ENCODE measurements around the gene FOXS1. TPM values are rescaled to one million over a fixed set of nuclear protein-coding genes. Genes with fewer than 3 reads are reported as not detected.

FOXS1 gene
- polyA plus RNA-seq, 3 donors = not detected

DNA sequence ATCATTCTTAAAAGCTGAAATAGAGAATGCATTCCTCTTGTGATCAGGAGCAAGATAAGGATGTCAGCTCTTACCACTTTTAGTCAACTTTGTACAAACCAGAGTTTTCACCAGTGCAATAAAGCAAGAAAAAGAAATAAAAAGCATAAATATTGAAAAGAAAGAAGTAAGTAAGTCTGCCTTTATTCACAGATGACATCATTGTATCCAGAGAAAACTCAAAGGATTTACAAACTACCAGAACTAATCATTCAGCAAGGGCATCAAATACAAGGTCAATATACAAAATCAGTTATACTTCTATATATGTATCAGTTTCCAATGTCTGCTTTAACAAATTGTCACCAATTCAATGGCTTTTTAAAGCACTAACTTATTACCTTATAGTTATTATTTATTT lies 38.4 kb upstream of the FOXS1 start:
- TF ChIP-seq, protein P1, sequence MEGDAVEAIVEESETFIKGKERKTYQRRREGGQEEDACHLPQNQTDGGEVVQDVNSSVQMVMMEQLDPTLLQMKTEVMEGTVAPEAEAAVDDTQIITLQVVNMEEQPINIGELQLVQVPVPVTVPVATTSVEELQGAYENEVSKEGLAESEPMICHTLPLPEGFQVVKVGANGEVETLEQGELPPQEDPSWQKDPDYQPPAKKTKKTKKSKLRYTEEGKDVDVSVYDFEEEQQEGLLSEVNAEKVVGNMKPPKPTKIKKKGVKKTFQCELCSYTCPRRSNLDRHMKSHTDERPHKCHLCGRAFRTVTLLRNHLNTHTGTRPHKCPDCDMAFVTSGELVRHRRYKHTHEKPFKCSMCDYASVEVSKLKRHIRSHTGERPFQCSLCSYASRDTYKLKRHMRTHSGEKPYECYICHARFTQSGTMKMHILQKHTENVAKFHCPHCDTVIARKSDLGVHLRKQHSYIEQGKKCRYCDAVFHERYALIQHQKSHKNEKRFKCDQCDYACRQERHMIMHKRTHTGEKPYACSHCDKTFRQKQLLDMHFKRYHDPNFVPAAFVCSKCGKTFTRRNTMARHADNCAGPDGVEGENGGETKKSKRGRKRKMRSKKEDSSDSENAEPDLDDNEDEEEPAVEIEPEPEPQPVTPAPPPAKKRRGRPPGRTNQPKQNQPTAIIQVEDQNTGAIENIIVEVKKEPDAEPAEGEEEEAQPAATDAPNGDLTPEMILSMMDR (IDR thresholded peaks at IDR 0.05) = no peak

DNA sequence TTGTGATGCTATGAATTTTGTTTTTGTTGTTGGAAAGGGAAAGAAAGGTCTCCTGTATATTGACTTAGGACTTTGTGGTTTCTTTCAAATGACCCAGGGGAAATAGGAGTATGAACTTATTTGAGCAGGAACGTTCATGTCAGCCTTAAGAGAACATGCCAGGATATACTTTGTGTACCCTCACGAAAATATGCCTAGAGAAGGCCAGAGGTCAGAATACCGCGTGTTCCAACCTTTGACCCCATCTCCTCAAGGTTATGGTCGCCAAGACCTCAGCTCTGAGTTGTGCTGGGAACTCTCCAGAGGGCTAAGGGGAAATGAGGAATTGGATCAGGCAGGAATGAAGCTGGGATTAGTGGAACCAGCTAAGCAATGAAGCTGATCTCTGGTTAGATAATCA lies 36.5 kb upstream of the FOXS1 start:
- Mint-ChIP-seq H3K9me3 (peaks cover 0 to 2% (median 0%) of the 10 kb centered on the region in 7 donors), H3K4me3 (no peak overlapping the region), H3K4me1 (peaks cover 9% of the 10 kb centered on the region), H3K27ac (no peak overlapping the region), H3K27me3 (ENCODE audit: low read depth in 3 of 3) (peaks cover 4 to 9% (median 5%) of the 10 kb centered on the region in 3 donors), H3K36me3 (no peaks in the 10 kb centered on the region)
- Histone ChIP-seq H3K9me3 (replicated peaks in 1 of 2; ENCODE audit: control insufficient read depth in 1 of 2, insufficient read depth in 1 of 2, low read length in 2 of 2) (no peaks in the 10 kb centered on the region), H3K9ac (ENCODE audit: insufficient read depth, low read length, poor library complexity, severe bottlenecking) (no peak overlapping the region), H3K36me3 (replicated peaks in 1 of 2; ENCODE audit: control insufficient read depth in 1 of 2, insufficient read depth in 2 of 2, low read length in 2 of 2) (no peaks in the 10 kb centered on the region), H3K4me3 (replicated peaks in 1 of 3; ENCODE audit: low read depth in 2 of 3, low read length in 3 of 3) (no peak overlapping the region), H3K79me2 (ENCODE audit: insufficient read depth, low read length) (no peaks in the 10 kb centered on the region), H3K4me2 (replicated peaks; ENCODE audit: extremely low read depth, low read length, poor library complexity, severe bottlenecking) (no peak overlapping the region), H2AFZ (ENCODE audit: insufficient read depth, low read depth, low read length, poor library complexity, severe bottlenecking) (no peak overlapping the region), H3K4me1 (ENCODE audit: control insufficient read depth in 1 of 2, insufficient read depth in 2 of 2, low read length in 2 of 2) (peaks cover 8 to 14% of the 10 kb centered on the region in 2 donors), H3K27ac (ENCODE audit: low read depth in 1 of 2, low read length in 2 of 2) (no peak overlapping the region), H3K27me3 (ENCODE audit: control insufficient read depth in 2 of 2, insufficient read depth in 2 of 2, low read length in 2 of 2) (no peaks in the 10 kb centered on the region), H4K20me1 (ENCODE audit: insufficient read depth, low read length) (no peaks in the 10 kb centered on the region)
- intact Hi-C loops (cut with micrococcal nuclease) = no loop called here
- no peak for DNase-seq
- 67% methylated on average over 5 of the region's 5 CpGs for WGBS (ENCODE audit: insufficient coverage)
- TF ChIP-seq, protein P1 (IDR thresholded peaks at IDR 0.05) = no peak

More for the DNA sequence above, 38.4 kb upstream of the FOXS1 start:
- H3K27me3 ChIP-seq (ENCODE audit: control insufficient read depth in 2 of 2, insufficient read depth in 2 of 2, low read length in 2 of 2) = no peaks in the 10 kb centered on the region
- Mint-ChIP-seq H3K27me3 (ENCODE audit: low read depth in 3 of 3) (peaks cover 5 to 6% (median 5%) of the 10 kb centered on the region in 3 donors), H3K9me3 (peaks cover 0 to 3% (median 0%) of the 10 kb centered on the region in 7 donors), H3K4me3 (no peak overlapping the region), H3K4me1 (peaks cover 9% of the 10 kb centered on the region), H3K36me3 (no peaks in the 10 kb centered on the region), H3K27ac (no peak overlapping the region)
- no peak overlapping the region for H3K4me2 ChIP-seq (replicated peaks; ENCODE audit: extremely low read depth, low read length, poor library complexity, severe bottlenecking)
- no peak for DNase-seq
- H4K20me1 ChIP-seq (ENCODE audit: insufficient read depth, low read length) = no peaks in the 10 kb centered on the region
- no peaks in the 10 kb centered on the region for H3K79me2 ChIP-seq (ENCODE audit: insufficient read depth, low read length)
- H3K9me3 ChIP-seq (replicated peaks in 1 of 2; ENCODE audit: control insufficient read depth in 1 of 2, insufficient read depth in 1 of 2, low read length in 2 of 2) = no peaks in the 10 kb centered on the region
- no peak overlapping the region for H2AFZ ChIP-seq (ENCODE audit: insufficient read depth, low read depth, low read length, poor library complexity, severe bottlenecking)
- peaks cover 8 to 13% of the 10 kb centered on the region in 2 donors for H3K4me1 ChIP-seq (ENCODE audit: control insufficient read depth in 1 of 2, insufficient read depth in 2 of 2, low read length in 2 of 2)
- intact Hi-C loops (cut with micrococcal nuclease) = no loop called here
- no peak overlapping the region for H3K9ac ChIP-seq (ENCODE audit: insufficient read depth, low read length, poor library complexity, severe bottlenecking)
- no peak overlapping the region for H3K27ac ChIP-seq (ENCODE audit: low read depth in 1 of 2, low read length in 2 of 2)
- H3K36me3 ChIP-seq (replicated peaks in 1 of 2; ENCODE audit: control insufficient read depth in 1 of 2, insufficient read depth in 2 of 2, low read length in 2 of 2) = no peaks in the 10 kb centered on the region
- H3K4me3 ChIP-seq (replicated peaks in 1 of 3; ENCODE audit: low read depth in 2 of 3, low read length in 3 of 3) = no peak overlapping the region

Data from CD14-positive monocyte (primary cell).